Pulmonary artery endothelial cell (primary cell): Measurements from ENCODE around the gene SCGB1C2. TPM values are rescaled to one million over a fixed set of nuclear protein-coding genes. Genes with fewer than 3 reads are reported as not detected.

ENCODE experiments used
- total RNA-seq: library from RNA; depleted of rRNA; stranded (reverse); fragments of >200 nt; gene quantifications from 2 replicates; pipeline ENCODE4 v1.2.3, GENCODE V29; 2014

Gene SCGB1C2
- total RNA-seq, 1 donor from 2014 or later = not detected

Other genes with a start within 250 kb of the SCGB1C2 start
- gene DOC2B, start 44.1 kb downstream of the SCGB1C2 start, total RNA-seq = 0.07 and 0.28 TPM in 2 replicates
- 4.7 and 5.4 TPM in 2 replicates for gene RPH3AL, start 215.2 kb downstream of the SCGB1C2 start, total RNA-seq